GM19395 (cell line): ENCODE measurements around the gene TRAF3.

ENCODE experiments used
- ATAC-seq: cut with Tn5 transposase; IDR thresholded peaks from one replicate; pipeline ENCODE4 v1.9.1; 2021; ENCODE audit warnings: mild to moderate bottlenecking, moderate library complexity; ENCODE audit not compliant: unreplicated experiment

The TRAF3 gene

DNA sequence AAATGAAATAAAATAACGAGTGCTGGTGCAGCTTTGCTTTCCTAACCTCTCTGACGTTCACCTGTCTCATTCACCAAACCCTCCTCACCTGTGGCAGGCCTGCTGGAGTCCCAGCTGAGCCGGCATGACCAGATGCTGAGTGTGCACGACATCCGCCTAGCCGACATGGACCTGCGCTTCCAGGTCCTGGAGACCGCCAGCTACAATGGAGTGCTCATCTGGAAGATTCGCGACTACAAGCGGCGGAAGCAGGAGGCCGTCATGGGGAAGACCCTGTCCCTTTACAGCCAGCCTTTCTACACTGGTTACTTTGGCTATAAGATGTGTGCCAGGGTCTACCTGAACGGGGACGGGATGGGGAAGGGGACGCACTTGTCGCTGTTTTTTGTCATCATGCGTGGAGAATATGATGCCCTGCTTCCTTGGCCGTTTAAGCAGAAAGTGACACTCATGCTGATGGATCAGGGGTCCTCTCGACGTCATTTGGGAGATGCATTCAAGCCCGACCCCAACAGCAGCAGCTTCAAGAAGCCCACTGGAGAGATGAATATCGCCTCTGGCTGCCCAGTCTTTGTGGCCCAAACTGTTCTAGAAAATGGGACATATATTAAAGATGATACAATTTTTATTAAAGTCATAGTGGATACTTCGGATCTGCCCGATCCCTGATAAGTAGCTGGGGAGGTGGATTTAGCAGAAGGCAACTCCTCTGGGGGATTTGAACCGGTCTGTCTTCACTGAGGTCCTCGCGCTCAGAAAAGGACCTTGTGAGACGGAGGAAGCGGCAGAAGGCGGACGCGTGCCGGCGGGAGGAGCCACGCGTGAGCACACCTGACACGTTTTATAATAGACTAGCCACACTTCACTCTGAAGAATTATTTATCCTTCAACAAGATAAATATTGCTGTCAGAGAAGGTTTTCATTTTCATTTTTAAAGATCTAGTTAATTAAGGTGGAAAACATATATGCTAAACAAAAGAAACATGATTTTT lies 128.2 kb downstream of the TRAF3 start:
- ATAC-seq: no peak

DNA sequence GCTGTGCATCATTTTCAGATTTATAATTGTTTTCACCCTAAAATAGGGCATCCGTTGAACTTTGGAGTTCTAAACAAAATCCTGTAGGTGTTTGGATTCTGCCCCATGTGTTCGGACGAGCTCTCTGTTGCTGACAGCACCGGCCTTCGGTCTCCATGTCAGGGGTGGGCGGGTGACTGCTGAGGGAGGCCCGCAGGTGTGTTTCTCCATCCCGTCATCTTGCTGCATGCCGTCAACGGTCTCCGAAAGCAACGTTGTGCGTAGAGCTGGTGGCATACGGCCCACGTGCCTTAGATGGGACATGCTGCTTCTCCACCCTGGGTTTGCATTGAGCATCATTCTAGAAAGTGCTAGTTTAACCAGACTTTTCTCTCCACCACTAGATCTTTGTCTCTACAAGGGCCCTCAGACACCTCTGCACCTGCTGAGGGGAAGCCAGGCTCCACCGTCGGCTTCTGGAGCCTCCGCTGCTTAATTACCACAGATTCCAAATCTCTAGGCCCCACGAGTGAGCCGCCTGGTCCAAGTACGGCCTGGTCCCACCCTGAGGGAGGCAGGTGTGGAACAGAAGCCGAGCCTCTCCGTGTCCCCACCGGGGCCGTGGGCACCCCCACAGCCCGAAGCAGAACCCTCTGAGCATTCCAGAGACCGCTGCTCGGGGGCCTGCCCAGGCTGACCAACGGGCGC lies 129.5 kb downstream of the TRAF3 start:
- no peak for ATAC-seq

DNA sequence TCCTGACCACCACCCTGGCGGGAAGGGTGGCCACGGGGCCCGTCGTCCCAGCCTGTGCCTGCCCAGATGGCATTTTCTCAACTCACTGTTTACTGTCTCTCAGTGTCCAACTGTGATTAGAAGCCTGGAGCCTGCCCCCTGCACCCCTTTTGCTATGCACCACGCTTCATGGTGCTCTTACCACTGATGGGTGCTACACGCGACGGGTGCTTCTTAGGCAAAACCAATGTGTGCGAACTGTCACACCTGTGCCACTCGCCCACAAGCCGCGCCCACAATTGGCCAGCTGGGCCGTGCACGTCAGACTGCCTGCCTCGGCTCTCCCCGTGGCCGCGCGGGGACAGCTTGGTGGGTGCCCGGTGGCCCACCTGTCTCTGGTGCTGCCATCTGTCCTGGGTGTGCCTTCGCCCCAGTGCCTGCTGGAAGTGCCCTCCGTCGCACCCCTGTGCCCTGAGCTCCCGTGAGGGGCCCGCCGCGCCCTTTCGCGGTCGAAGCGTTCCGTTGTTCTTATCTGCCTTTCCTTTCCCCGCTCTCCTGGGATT lies 130.1 kb downstream of the TRAF3 start:
- no peak for ATAC-seq

DNA sequence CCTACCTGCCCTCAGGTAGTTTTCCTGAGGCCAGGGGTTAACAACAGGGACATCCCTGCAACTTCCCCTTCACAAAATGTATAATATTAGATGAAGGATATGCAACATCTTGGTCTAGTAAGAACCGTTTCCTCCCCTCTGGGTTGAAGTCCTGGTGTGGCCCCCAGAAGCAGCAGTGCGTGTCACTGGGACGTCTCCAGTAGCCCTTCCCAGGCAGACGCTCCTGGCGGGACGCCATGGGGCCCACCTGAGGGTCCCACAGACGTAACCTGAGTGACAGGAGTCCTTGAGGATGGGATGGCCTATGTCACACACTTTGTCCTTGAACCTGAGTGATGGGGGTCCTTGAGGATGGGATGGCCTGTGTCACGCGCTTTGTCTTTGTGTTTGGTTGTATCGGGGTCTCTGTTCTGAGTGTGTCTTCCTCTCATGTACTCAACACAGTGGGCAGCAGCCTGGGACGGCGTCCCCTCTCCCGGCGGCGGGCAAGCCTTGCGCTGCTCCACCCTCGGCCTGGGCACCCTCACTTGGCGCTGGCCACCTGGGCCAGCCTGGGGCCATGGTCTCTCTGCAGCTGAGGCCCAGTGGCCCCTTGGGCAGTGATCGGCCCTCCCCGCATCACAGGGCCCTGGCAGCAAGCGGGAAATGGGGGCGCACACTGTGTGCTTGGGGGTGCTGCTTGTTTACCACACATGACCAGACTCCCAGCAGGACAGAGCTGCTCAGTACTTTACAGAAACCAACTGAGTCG lies 130.9 kb downstream of the TRAF3 start:
- no peak for ATAC-seq

DNA sequence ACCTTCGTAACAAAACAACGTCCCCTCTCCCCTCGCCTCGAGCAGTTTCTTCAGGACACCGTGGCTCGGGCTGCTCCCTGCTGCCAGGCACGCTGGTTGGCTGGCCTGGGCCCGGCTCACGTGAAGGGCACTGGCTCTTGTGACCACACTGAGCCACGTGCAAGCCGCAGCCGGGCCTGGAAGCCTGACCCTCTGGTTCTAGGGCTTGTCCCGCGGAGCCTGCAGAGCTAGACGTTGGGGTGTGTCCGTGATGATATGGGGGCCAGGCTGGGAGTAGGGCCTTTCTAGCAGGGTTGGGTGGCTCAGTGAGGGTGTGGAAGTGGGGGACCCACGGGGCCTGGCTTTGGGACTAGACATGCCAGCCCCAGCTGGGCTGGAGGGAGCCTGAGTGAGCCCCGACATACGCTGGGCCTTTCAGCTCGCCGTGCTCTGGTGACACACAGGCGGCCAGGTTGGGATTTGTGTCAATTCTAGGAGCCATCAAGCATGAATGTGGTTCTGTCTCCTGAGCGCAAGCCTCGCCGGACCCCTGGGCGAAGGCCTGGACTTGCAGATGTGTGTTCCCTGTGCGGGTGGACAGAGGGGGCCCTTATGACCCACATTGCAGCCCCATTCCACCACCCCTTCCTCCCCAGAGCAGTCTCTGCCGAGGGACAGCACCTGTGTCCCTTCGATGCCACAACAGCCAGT lies 131.7 kb downstream of the TRAF3 start:
- no peak for ATAC-seq

DNA sequence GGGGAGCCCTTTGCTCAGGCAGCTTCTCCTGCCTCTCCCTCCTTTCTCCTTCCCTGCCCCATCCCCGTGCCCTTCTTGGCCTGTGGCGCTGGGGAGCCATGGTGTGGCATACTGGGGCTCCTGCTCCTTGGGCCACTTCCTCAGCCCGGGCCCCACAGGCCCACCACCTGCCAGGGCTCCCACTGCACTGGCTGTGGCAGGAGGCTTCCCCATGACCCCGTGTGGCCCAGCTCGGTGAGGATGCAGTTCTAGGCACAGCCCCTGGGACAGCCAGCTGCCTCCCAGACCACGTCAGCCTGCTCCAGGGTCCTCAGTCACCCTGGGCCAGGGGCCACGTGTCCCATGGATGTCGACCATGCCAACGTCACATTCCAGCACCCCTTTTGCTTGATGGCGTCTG lies 132.2 kb downstream of the TRAF3 start:
- ATAC-seq: no peak

DNA sequence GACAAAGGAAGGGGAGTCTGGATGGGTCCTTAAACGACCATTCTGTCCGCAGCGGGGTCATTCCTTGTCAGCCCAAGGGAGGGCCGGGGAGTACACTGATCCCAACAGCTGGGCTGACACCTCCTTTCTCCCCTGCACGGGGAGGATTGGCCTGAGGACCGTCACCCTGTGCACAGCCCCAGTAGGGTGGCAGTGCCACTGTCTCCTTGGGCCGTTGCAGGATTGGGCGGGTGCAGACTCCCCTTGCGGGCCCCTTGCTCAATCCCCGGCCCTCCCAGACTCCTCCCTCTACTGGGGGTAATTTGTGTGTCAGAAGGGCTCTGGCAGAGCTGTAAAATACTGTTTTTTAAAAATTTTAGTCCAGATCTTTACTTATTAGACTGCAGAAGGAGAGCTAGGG lies 132.7 kb downstream of the TRAF3 start:
- ATAC-seq: no peak

DNA sequence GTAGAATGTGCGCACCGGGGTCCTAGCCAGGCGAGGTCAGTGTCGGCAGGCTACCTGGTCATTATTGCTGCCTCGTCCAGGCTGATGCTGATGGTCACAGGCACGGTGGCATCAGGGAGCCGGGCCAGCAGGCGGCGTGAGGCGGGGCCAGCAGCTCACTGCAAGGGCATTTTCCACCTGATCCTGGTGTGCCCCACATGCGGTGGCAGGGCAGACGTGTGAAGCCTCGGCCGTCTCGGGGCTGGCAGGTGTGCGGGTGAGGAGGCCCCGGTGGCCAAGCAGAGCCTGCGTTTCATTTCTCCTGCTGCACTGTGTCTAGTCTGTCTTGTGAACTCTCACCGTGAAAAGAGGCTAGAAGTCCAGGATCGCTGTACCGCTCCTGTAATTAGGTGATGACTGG lies 133.2 kb downstream of the TRAF3 start:
- ATAC-seq: no peak

DNA sequence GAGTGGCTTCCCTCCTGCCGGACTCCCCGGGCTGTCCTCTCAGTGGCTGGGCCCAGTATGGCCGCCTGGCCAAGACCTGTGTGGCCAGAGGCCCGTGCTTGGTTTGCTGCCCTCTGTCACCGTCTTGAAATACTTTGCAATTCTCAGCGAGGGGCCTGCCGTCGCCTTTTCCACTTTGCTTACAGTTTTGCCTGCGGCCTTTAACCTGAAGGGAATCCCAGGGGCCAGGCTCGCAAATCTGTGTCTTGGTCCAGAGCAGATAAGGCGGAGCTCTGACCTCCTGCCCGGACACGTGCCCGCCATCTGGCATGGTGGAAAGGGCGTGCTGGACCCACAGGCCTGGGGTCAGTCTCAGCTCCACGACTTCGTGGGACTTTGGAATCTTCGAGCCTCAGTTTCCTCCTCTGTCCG lies 134.3 kb downstream of the TRAF3 start:
- no peak for ATAC-seq

DNA sequence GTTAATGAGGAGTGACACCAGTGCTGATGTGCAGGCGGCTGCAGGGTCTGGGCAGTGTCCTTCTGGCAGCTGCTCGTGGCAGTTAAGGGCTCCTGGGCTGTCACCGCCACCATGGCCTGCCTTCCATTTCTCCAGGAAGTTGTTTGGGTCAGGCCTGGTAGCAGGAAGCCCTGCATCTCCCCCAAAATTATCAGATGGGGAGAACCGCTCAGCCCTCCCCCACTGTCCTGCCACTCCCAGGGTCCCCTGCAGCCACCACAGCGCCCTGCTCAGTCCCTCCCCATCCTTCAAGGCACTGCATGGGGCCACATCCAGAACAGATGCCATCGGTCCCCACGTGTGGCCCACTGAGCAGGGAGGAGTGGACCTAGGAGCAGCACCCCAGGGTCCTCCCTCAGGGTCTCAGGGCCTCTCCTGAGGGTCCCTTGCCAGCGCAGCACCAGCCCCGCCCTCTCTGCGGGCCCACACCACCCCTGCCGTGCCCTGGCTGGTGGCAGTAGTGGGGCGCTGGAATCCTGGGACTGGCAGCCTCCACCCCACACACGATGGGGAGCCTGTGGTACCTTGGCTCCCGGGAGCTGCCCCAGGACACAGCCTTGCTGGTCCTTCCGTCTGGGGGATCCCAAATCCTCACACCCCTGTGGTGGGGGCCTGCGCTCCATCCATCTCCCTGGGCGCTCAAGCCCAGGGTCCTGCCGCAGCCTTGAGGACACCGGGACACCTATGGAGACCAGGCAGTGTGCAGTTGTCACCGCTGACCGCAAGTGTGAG lies 134.9 kb downstream of the TRAF3 start:
- no peak for ATAC-seq

DNA sequence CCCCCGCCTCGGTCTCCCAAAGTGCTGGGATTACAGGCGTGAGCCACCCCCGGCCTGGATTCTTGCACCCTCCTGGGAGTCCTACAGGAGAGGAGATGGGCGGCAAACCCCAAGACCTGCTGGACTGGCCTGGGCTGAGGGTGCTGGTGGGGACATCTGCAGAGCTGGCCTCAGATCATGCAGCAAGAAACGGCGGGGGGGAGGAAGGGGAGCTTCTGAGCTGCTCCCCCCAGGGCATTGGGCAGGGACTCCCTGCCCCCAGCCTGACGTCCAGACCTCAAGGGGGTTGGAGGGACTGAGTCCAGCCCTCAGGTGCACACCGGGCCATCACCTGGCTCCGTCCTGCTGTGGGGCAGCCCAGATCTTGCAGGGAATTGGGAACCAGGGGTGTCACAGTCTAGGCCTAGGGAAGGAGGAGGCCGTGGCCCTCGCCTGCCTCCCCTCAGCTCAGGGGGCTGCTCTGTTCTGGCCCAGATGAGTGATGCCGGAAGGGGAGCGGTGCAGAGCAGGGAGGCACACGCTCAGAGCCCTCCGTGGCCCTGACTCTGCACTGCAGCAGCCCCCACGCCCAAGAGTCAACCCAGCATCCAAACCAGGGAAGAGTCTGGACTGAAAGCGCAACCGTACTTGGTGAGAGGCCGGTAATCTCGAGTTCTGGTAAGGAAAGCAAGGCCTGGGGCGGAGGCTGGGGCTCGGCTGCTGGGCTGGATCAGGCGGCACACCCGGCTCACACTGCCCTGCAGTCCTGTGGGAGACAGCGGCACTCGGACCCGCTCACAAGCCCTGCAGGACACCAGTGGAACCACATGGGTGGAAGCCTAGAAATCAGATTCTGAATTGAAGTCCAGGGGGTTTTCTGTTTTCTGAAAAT lies 136.3 kb downstream of the TRAF3 start:
- ATAC-seq: no peak

DNA sequence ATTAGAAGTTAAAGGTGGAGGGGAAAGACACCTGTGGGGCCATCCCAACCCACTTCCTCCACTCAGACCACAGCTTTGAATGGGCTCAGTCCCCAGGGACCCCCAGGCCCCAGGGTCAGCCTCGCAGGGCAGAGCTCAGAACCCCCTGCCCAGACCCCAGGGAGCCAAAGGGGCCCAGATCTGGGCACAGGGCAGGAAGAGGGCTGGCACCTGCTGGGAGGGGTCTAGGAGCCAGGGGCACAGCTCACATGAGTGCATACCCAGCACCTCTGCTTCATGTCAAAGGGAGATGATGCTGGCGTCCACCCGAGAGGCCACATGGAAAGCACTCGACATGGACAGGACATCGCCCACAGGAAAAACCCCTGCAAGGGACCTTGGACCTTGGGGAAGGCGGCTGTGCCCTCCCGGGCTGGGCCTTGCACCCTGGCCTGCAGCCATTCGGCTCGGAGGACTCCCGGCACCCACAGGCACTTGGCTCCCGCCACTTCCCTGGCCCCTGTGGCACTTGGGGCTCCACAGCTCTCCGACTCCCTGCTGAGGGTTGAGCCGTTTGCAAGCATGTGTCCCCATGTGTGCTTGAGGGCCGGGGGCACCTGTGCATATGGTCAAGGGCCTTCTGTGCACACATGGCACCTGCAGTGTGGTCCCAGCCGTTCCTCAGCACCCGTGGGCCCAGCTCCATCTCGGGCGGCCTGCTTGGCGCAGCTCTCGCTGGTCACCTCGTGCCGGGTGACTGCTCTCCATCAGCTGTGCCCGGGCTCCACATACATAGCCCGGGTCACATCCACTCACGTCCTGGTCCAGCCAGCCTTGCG lies 137.4 kb downstream of the TRAF3 start:
- ATAC-seq: no peak

DNA sequence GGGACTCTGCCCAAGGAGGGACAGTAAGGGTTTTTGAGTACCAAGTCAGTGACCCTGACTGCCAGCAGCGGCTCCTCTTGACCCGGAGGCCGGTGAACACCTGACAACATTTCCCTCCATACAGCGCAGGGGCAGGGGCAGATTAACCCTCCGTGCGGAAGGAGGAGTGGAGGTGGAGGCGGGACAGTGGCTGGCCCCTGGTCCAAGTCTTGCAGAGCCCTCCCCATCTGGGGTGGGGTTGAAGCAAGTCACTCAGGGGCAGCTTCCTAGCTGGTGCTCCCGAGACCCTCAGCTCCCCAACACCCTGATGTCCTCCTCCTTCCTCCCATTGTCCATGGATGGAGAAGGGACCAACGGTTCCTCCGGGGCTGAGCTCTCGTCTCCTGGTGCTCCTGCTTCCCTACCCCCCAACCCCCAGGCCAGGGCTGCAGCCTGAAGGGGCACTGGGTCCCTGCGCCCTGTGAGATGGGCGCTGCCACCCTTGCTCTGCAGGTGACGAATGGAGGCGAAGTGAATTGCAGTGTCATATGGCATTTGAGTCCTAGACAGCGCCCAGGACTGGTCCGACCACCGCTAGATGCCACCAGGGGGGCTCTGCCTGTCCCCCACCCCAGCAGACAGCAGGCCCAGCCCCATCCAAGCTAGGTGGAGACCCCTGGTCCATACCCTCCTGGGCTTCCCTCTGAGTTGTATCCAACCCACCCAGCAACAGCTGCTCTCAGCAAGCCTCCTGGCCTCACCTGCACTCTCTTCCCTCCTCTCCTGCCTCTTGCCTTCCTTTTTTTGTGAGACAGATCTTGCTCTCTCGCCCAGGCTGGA lies 138.3 kb downstream of the TRAF3 start:
- ATAC-seq: no peak

DNA sequence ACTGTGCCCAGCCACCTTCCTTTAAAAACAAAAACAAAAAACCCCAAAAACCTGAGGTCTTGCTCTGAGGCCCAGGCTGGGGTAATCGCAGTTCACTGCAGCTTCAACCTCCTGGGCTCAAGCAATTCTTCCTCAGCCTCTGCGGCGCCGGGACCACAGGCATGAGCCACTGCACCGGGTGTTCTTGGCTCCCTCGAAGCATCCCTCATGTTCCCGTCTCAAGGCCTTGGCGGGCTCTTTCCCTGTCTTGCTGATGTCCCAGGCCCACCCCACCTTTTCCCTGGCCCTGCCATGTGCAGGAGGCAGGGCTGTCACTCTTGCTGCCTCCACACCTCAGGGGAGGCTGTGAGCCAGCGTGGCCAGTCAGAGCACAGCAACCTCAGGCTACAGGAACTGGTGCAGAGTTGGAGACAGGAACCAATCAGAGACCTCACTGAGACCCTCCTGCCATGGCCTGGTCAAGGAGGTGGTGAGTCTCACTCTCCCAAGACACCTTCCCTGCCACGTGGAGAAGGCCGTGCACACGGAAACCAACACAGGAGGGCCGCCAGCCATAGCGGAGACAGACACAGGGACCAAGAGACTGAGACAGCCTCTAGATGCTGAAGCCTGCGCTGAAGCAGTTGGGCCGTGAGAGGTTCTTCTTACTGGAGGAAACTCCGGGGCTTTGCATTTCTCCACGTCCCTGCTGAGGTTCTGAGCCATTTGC lies 139.3 kb downstream of the TRAF3 start:
- no peak for ATAC-seq

DNA sequence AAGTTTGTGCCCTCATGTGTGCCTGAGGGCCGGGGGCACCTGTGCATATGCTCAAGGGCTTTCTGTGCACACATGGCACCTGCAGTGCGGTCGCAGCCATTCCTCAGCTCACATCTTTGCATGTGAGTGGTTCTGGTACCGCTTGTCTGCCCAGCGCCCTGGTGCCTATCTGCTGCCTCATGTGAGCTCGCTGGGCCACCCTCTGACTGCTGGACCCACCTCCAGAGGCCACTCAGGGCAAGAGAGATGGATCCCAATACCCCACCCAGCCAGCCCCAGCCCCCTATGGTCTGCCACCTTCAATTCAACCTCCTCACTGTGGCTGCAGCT lies 139.8 kb downstream of the TRAF3 start:
- ATAC-seq: no peak

DNA sequence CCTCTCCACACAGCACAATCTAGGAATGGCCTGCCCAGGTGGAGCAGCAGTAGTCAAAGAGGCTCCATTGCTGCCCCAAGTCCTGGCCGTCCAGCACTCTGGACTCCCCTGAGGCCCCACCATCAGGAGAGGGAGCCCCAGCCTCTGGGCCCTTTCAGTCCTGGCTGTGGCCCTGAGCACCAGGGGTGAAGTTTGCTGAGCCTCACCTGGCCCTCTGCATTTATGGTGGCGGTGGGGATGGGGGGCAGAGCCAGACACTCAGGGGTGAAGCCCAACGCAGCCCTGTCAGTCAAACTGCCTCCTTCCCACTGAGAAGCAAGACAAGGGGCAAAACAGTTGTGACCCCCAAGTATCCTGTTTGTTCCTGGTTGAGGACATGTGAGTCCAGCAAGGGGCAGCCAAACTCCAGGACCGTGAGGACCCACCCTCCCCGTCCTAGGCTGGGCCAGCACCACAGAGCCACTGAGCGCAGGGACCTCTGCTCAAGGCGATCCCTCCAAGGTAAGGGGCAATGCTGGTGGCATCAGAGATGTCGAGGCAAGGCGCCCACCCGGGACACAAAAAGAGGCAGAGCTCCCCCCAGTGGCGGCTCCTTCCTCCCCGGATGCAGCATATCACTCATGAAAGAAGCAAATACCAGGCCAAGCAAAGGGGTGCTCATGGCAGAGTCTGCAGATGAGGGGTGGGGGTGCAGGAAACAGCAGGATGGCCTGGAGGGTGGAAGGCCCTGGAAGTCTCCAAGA lies 140.4 kb downstream of the TRAF3 start:
- ATAC-seq: no peak
